ENCODE results near the gene TIMM22. TPM values are rescaled to one million over a fixed set of nuclear protein-coding genes. Genes with fewer than 3 reads are reported as not detected.

Gene TIMM22
- total RNA-seq, 3 donors from 2014 or later (not counting 1 experiment from before 2014, with no cell fraction given): 7.8 to 11.3 (median 8.9) TPM

- intact Hi-C loops (cut with micrococcal nuclease): no loop called here
- Mint-ChIP-seq H3K27me3 (ENCODE audit: low read depth in 2 of 2) (no peaks in the 10 kb centered on the region), H3K4me3 (no peak overlapping the region), H3K9me3 (no peaks in the 10 kb centered on the region), H3K4me1 (peaks cover 26% of the 10 kb centered on the region in 2 donors), H3K27ac (peak overlapping the region; percentile 6 to 17), H3K36me3 (peaks cover 11% of the 10 kb centered on the region)
- 83% methylated on average over 4 of the region's 4 CpGs for WGBS (ENCODE audit: insufficient coverage)
- no peak overlapping the region for H3K4me3 ChIP-seq (ENCODE audit: low read length)
- ATAC-seq (no peak), DNase-seq (no peak)
- no peak overlapping the region for H3K27ac ChIP-seq (ENCODE audit: low read length)
- TF ChIP-seq CTCF (IDR thresholded peaks at IDR 0.05): no peak
- peaks cover 61% of the 10 kb centered on the region for H3K36me3 ChIP-seq (ENCODE audit: control insufficient read depth, insufficient read depth, low read length)
- H3K4me1 ChIP-seq (ENCODE audit: control insufficient read depth, insufficient read depth, low read length): peaks cover 9% of the 10 kb centered on the region
- no peaks in the 10 kb centered on the region for H3K9me3 ChIP-seq (ENCODE audit: control insufficient read depth, insufficient read depth, low read length)
- no peaks in the 10 kb centered on the region for H3K27me3 ChIP-seq (ENCODE audit: control insufficient read depth, insufficient read depth, low read length)
Measured at GRCh38 chr17:1002412-1002753, 5.5 kb downstream of the TIMM22 start.

- H3K9me3 Mint-ChIP-seq: no peaks in the 10 kb centered on the region
- no peak for TF ChIP-seq CTCF (IDR thresholded peaks at IDR 0.05)
- no peak for DNase-seq
- WGBS (ENCODE audit: insufficient coverage): 89% methylated on average over 19 of the region's 19 CpGs
- Histone ChIP-seq H3K27me3 (ENCODE audit: control insufficient read depth, insufficient read depth, low read length) (no peaks in the 10 kb centered on the region), H3K4me3 (ENCODE audit: low read length) (no peak overlapping the region), H3K4me1 (ENCODE audit: control insufficient read depth, insufficient read depth, low read length) (peaks cover 3% of the 10 kb centered on the region), H3K27ac (ENCODE audit: low read length) (no peak overlapping the region), H3K9me3 (ENCODE audit: control insufficient read depth, insufficient read depth, low read length) (no peaks in the 10 kb centered on the region), H3K36me3 (ENCODE audit: control insufficient read depth, insufficient read depth, low read length) (peaks cover 66% of the 10 kb centered on the region)
- no peak overlapping the region for H3K4me3 Mint-ChIP-seq
- intact Hi-C loops (cut with micrococcal nuclease): no loop called here
- peaks cover 22% of the 10 kb centered on the region in 2 donors for H3K4me1 Mint-ChIP-seq
- H3K36me3 Mint-ChIP-seq: peaks cover 11% of the 10 kb centered on the region
- H3K27me3 Mint-ChIP-seq (ENCODE audit: low read depth in 2 of 2): no peaks in the 10 kb centered on the region
- H3K27ac Mint-ChIP-seq: peak overlapping the region in 1 of 2 donors; percentile 6
- no peak for ATAC-seq
Measured at GRCh38 chr17:1002771-1003555, 6.0 kb downstream of the TIMM22 start.

- Histone ChIP-seq H3K27me3 (ENCODE audit: control insufficient read depth, insufficient read depth, low read length) (no peaks in the 10 kb centered on the region), H3K4me3 (ENCODE audit: low read length) (no peak overlapping the region), H3K36me3 (ENCODE audit: control insufficient read depth, insufficient read depth, low read length) (peaks cover 72% of the 10 kb centered on the region), H3K9me3 (ENCODE audit: control insufficient read depth, insufficient read depth, low read length) (no peaks in the 10 kb centered on the region), H3K4me1 (ENCODE audit: control insufficient read depth, insufficient read depth, low read length) (no peaks in the 10 kb centered on the region), H3K27ac (ENCODE audit: low read length) (no peak overlapping the region)
- DNase-seq: no peak
- TF ChIP-seq CTCF (IDR thresholded peaks at IDR 0.05): no peak
- H3K4me3 Mint-ChIP-seq: no peak overlapping the region
- peaks cover 15 to 16% of the 10 kb centered on the region in 2 donors for H3K4me1 Mint-ChIP-seq
- H3K36me3 Mint-ChIP-seq: peaks cover 11% of the 10 kb centered on the region
- 99% methylated on average over 5 of the region's 5 CpGs for WGBS (ENCODE audit: insufficient coverage)
- ATAC-seq: no peak
- no peaks in the 10 kb centered on the region for H3K27me3 Mint-ChIP-seq (ENCODE audit: low read depth in 2 of 2)
- intact Hi-C loops (cut with micrococcal nuclease): no loop called here
- no peak overlapping the region for H3K27ac Mint-ChIP-seq
- H3K9me3 Mint-ChIP-seq: no peaks in the 10 kb centered on the region
Measured at GRCh38 chr17:1003633-1003971, 6.7 kb downstream of the TIMM22 start.

Measured in natural killer cell (primary cell).